Measurements from ENCODE around the gene FASTK. TPM values are rescaled to one million over a fixed set of nuclear protein-coding genes. Genes with fewer than 3 reads are reported as not detected.
A peak's percentile ranks its signal among the peaks of the same experiment; 100 is the strongest.

Gene FASTK
- polyA plus RNA-seq, 1 experiment, result 89.9 TPM

- H3K4me3 ChIP-seq (ENCODE audit: low read depth, low read length), result no peak overlapping the region
- H3K27me3 ChIP-seq (ENCODE audit: control insufficient read depth, insufficient read depth, low read length), result no peaks in the 10 kb centered on the region
- ChIA-PET CTCF (interaction anchor here (0.5 to 1.9 kb wide), 8 partner anchors 8 to 203 kb away, joined by 3 to 6 read pairs (median 4); no protein-coding TSS in a partner anchor), POLR2A (no interaction called here)
- H3K36me3 ChIP-seq (ENCODE audit: control insufficient read depth, insufficient read depth, low read length), result peaks cover 26% of the 10 kb centered on the region
- no peak for DNase-seq (ENCODE audit: low read depth)
- no peak for TF ChIP-seq CTCF (IDR thresholded peaks at IDR 0.05; ENCODE audit: insufficient read depth, low read depth, low read length)
Observed at GRCh38 chr7:151077705-151078232, 2.8 kb downstream of the FASTK start.

GRCh38 chr7:151076863-151077704, 3.5 kb downstream of the FASTK start:
- CTCF ChIA-PET, result interaction anchor here (0.6 to 1.9 kb wide), 7 partner anchors 8 to 57 kb away, joined by 3 to 6 read pairs (median 4); no protein-coding TSS in a partner anchor
- no peak for DNase-seq (ENCODE audit: low read depth)
- no peak overlapping the region for H3K4me3 ChIP-seq (ENCODE audit: low read depth, low read length)
- peaks cover 26% of the 10 kb centered on the region for H3K36me3 ChIP-seq (ENCODE audit: control insufficient read depth, insufficient read depth, low read length)
- H3K27me3 ChIP-seq (ENCODE audit: control insufficient read depth, insufficient read depth, low read length), result no peaks in the 10 kb centered on the region
- TF ChIP-seq CTCF (IDR thresholded peaks at IDR 0.05; ENCODE audit: insufficient read depth, low read depth, low read length), result peak; percentile 42; the same call in 1 of the 2 replicates
- POLR2A ChIA-PET, result no interaction called here

DNA sequence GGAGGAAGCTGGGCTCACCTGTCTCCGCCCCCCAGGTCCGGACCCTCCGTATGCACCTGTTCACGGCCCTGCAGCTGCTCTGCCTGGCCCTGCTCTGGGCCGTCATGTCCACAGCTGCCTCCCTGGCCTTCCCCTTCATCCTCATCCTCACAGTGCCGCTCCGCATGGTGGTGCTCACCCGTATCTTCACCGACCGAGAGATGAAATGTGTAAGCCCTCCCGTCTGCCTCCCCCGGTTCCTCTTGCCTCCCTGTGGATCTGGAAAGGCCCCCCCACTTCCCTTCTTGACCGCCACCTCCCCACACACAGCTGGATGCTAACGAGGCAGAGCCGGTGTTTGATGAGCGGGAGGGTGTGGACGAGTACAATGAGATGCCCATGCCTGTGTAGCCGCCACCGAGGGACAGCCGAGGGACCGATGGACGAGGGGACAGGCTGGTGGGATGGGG, 4.6 kb downstream of the FASTK start:
- no peak for TF ChIP-seq CTCF (IDR thresholded peaks at IDR 0.05; ENCODE audit: insufficient read depth, low read depth, low read length)
- no peak for DNase-seq (ENCODE audit: low read depth)
- Histone ChIP-seq H3K4me3 (ENCODE audit: low read depth, low read length) (no peak overlapping the region), H3K36me3 (ENCODE audit: control insufficient read depth, insufficient read depth, low read length) (peaks cover 37% of the 10 kb centered on the region), H3K27me3 (ENCODE audit: control insufficient read depth, insufficient read depth, low read length) (no peaks in the 10 kb centered on the region)
- CTCF ChIA-PET, result interaction anchor here (0.9 to 1.9 kb wide), 3 partner anchors 9 to 56 kb away, joined by 3 to 6 read pairs (median 4); no protein-coding TSS in a partner anchor
- POLR2A ChIA-PET, result interaction anchor here (0.5 kb wide), 1 partner anchor 13 kb away, joined by 4 read pairs; no protein-coding TSS in a partner anchor

GRCh38 chr7:151075662-151075971, 5.0 kb downstream of the FASTK start:
- DNase-seq (ENCODE audit: low read depth), result no peak
- TF ChIP-seq CTCF (IDR thresholded peaks at IDR 0.05; ENCODE audit: insufficient read depth, low read depth, low read length), result no peak
- ChIA-PET POLR2A (interaction anchor here (0.5 kb wide), 1 partner anchor 13 kb away, joined by 4 read pairs; no protein-coding TSS in a partner anchor), CTCF (interaction anchor here (1.1 to 1.9 kb wide), 2 partner anchors 10 to 58 kb away, joined by 3 to 4 read pairs; no protein-coding TSS in a partner anchor)
- Histone ChIP-seq H3K4me3 (ENCODE audit: low read depth, low read length) (no peak overlapping the region), H3K27me3 (ENCODE audit: control insufficient read depth, insufficient read depth, low read length) (no peaks in the 10 kb centered on the region), H3K36me3 (ENCODE audit: control insufficient read depth, insufficient read depth, low read length) (peaks cover 40% of the 10 kb centered on the region)
